ENCODE measurements around the gene PSMA5.

Gene PSMA5

DNA sequence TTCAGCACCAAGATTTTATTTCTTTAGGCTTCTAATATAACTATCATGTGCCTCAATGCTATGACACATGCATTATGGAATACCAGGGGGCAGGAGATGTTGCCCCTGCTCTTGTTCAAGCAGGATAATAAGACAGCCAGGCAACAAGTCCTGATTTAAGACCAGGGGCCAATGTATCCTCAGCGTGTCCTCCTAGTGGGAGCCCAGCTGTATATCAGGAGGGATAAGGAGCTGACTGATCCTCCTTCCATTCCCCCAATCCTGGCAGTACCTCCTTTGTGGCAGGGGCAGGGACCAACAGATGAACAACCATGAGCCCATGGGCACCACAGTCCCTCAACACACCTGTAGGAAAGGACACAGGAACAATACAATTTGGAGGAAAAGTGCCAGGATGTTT, 57.8 kb downstream of the PSMA5 start:
- DNase-seq (ENCODE audit: low read depth in 3 of 3), result no peak

- DNase-seq (ENCODE audit: low read depth in 3 of 3), result no peak
Observed at GRCh38 chr1:109367626-109368025, 58.6 kb downstream of the PSMA5 start.

GRCh38 chr1:109365642-109366204, 60.5 kb downstream of the PSMA5 start:
- DNase-seq (ENCODE audit: low read depth in 3 of 3), result no peak

- no peak for DNase-seq (ENCODE audit: low read depth in 3 of 3)
Observed at GRCh38 chr1:109361649-109362048, 64.6 kb downstream of the PSMA5 start.

DNA sequence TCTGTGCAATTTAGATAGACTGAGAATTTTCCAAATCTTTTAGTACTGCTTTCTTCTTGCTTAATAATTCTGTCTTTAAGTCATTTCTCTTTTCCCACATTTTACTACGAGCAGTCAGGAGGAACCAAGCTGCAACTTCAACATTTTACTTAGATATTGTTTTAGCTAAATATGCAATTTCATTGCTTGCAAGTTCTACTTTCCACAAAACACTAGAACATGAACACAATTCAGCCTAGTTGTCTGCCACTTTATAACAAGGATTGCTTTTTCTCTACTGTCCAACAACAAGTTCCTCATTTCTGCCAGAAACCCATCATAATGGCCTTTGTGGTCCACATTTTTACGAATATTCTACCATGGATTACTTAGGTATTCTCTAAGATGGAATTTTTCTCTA, 65.2 kb downstream of the PSMA5 start:
- DNase-seq (ENCODE audit: low read depth in 3 of 3), result no peak

DNA sequence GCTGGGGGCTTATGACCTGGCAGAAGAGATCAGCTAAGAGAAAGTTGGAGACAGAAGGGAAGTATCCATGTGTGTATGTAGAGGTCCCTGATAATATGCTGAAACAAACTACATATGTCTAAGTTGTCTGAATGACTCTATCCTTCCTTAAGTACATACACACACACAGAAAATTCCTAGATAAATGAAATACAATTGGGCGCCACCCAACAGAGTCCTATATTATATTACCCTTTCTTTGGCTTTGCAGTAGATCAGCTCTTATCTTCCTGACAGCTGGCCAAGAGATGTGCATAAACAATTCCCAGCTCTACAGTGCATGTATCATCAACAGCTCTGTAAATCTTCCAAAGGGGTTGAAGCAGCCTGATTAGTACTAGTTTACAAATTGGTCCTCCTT, 68.6 kb downstream of the PSMA5 start:
- no peak for DNase-seq (ENCODE audit: low read depth in 3 of 3)

DNA sequence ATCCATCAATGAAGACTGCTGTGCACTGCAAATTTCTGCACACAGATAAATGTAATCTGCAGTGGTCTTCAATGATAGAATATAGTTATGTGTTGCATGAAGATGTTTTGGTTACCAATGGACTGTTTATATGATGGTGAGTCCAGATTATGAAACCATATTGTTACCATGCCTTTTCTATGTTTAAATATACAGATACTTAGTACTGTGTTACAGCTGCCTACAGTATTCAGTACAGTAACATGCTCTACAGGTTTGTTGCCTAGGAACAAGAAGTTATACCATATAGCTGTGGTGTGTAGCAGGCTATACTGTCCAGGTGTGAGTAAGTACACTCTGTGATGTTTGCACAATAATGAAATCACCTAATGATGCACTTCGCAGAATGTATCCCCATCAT, 69.3 kb downstream of the PSMA5 start:
- no peak for DNase-seq (ENCODE audit: low read depth in 3 of 3)

DNA sequence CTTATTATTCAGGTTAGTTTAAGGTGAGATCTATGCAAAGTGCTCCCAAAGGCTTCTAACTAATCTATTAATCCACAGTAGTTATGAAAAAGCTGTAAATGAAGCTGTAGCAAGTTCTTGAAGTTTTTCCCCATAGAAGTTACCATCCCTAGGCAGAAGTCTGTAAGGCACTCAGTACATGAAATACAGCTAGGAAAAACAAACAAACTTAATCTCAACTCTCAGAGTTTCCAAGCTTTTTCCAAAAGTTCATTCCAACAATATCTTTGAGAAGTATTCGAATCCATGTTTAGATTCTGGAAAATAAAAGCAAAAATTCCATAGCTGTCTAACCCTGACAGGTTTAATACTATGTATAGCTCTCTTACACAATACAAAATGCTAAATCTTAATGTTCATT, 69.7 kb downstream of the PSMA5 start:
- no peak for DNase-seq (ENCODE audit: low read depth in 3 of 3)

DNA sequence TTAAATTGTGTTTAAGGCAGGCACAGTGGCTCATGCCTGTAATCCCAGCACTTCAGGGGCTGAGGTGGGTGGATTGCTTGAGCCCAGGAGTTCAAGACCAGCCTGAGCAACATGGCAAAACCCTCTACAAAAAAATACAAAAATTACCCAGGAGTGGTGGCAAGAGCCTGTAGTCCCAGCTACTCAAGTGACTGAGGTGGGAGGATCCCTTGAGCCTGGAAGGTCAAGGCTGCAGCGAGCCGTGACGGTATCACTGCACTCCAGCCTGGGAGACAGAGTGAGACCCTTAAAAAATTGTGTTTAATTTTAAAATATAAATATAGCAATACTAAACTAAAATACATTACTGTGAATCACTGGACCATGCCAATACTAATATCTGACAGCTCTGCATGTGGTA, 71.3 kb downstream of the PSMA5 start:
- no peak for DNase-seq (ENCODE audit: low read depth in 3 of 3)

DNA sequence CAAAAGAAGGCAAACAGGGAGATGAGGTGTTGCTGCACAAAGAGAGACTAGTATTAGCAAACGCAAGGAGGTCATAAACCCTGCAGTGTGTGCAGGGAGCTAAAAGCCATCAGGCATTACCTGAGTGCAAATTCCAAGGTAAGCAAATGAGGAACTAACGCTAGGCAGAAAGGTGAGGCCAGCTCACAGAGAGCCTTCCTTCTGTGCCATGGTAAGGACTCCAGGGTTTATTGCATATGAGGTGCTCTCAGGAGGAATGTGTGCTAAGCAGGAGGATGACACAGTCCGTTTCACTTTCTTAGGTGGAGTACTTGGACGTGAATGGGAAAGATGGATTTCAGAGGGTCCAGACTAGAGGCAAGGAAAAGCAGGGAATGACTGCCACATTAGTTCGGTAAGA, 74.8 kb downstream of the PSMA5 start:
- DNase-seq (ENCODE audit: low read depth in 3 of 3), result no peak

DNA sequence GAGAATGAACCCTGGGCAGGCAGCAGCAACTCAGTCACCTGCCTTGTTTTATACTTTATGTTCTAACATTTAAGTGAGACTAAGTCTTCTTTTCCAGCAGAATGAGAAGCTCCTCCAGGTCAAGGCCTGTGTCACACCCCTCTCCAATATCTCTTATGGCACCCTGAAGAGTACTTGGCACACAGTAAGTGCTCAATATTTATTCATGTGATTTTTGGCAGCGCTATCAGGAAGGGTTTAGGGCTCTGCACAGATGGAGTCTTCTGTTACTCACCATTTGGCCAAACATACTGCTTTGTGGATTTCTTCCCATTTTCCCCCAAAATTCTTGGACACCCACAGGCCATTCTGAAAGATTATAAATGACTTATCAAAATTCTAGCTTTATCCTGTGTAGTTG, 75.6 kb downstream of the PSMA5 start:
- DNase-seq (ENCODE audit: low read depth in 3 of 3), result no peak

DNA sequence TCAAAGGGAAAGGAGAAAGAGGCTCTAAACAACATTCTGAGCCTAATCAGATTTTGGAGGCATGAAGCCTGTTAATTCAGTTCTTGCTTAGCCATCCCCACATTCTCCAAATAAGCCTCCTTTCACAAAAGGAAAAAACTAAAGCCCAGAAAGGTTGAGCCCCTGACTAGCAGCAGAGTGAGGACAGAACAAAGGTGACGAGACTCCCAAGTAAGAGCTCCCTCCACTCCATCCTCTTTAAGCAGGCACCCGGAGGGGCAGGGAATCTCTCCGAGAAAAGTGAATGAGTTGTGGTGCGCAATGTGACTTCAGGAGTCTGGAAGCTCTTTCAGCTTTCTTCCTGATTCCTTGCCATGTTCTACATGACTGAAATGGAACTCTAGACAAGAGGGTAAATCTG, 76.1 kb downstream of the PSMA5 start:
- DNase-seq (ENCODE audit: low read depth in 3 of 3), result no peak

Measured in stimulated activated CD4-positive, alpha-beta T cell treated with anti-CD3 and anti-CD28 coated beads, TNF-alpha, amount 100 ng/mL, for 24 hours (primary cell).